Adrenal gland (tissue), 5 donors: ENCODE data around the gene THPO.

Source experiments
- POLR2A ChIP-seq, 2 donors: fragments of 450-650 bp; IDR thresholded peaks; one replicate each; pipeline ENCODE4 v1.6.1; 2017; ENCODE audit warnings: antibody characterized with exemption in 2 of 2, mild to moderate bottlenecking in 2 of 2, moderate library complexity in 1 of 2
- TF ChIP-seq, protein P1 (sequence below), 6 experiments: fragments of 450-650 bp in 4 of 6; fragments of 200-600 bp in 2 of 6; sonication (generic) in 1 of 6; IDR thresholded peaks; 1 replicate in 5 of 6; 2 replicates in 1 of 6; pipeline versions ENCODE4 v1.5.1 to v1.8.0; 2016 to 2021; ENCODE audit warnings: antibody characterized with exemption in 6 of 6, mild to moderate bottlenecking in 2 of 6, moderate library complexity in 1 of 6
- donor health status: DM: no; HTN: no; CAD: no.

DNA sequence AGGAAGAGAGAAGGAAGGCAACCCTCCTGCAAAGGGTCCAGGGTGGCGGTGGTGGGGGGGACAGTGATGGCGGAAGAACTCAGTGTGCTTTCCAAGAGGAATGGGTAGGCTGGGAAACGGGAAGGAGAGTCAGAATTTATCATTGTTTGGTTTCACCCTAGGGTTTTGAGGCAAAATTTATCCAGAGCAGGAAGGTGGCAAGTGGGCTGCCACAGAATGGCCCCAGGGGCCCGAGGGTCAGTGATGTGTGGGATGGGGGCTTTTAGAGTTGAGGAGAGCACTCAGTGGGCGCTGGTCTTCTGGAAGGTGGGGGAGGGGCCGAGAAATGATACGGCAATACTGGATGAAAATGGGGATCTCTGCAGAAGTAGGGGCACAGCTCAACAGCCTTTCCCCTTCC lies 40.0 kb downstream of the THPO start:
- TF ChIP-seq, protein P1, sequence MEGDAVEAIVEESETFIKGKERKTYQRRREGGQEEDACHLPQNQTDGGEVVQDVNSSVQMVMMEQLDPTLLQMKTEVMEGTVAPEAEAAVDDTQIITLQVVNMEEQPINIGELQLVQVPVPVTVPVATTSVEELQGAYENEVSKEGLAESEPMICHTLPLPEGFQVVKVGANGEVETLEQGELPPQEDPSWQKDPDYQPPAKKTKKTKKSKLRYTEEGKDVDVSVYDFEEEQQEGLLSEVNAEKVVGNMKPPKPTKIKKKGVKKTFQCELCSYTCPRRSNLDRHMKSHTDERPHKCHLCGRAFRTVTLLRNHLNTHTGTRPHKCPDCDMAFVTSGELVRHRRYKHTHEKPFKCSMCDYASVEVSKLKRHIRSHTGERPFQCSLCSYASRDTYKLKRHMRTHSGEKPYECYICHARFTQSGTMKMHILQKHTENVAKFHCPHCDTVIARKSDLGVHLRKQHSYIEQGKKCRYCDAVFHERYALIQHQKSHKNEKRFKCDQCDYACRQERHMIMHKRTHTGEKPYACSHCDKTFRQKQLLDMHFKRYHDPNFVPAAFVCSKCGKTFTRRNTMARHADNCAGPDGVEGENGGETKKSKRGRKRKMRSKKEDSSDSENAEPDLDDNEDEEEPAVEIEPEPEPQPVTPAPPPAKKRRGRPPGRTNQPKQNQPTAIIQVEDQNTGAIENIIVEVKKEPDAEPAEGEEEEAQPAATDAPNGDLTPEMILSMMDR (IDR thresholded peaks at IDR 0.05) = no peak
- no peak for TF ChIP-seq POLR2A (IDR thresholded peaks at IDR 0.05)
